Omental fat pad (tissue), 4 donors: ENCODE data around the gene KPNB1. TPM values are rescaled to one million over a fixed set of nuclear protein-coding genes. Genes with fewer than 3 reads are reported as not detected.

Experiments used
- ATAC-seq: fragments of 150-250 bp; one replicate; pipeline ENCODE4 v1.9.1; 2016; ENCODE audit warnings: mild to moderate bottlenecking, moderate library complexity; ENCODE audit not compliant: low FRiP score
- DNase-seq: peaks from one replicate; pipeline ENCODE4 v3.0.0-alpha.2; 2019; ENCODE audit warnings: low spot score
- total RNA-seq, 4 donors: library from RNA; depleted of rRNA; stranded (reverse); fragments of >200 nt; gene quantifications; one replicate each; pipeline ENCODE4 v1.1.0, GENCODE V29; 2016
- TF ChIP-seq, protein P1 (sequence below), 3 donors: fragments of 450-650 bp; IDR thresholded peaks; one replicate each; pipeline ENCODE4 v1.5.1; 2016 to 2017; ENCODE audit warnings: antibody characterized with exemption in 3 of 3, mild to moderate bottlenecking in 3 of 3, moderate library complexity in 2 of 3

The KPNB1 gene
- total RNA-seq, 4 donors from 2014 or later, result 193 to 335 (median 207) TPM

DNA sequence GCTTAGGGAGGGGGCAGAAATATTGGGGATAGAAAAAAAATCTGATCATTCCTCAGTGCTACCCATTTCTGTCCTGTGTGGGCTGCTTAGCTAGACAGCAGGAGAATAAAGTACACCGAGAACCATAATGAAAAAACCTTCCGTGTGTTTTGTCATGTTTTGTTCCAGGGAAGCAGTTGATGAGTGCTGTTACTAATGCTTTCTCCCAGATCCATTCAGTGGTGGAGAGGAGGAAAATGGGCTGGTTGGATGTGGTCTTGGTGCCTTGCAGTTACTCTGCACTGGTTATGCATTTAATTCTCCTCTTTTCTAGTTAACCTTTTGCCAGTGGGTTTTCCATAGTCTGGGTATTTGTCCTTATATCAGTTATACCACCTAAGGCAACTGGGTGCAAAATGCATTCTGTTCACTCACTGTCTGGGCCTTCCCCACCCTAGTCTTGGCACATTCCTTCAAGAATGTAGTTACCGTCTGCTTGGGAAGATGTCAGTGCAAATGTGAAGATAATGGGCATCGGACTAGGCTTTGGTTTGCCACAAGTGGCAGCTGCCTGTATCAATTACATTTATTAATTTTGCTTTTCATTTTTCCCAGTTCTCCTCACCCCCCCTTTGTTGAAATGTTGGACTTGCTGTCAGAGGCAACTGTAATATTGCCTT is 34.9 kb downstream of the KPNB1 start:
- no peak for DNase-seq
- TF ChIP-seq, protein P1, sequence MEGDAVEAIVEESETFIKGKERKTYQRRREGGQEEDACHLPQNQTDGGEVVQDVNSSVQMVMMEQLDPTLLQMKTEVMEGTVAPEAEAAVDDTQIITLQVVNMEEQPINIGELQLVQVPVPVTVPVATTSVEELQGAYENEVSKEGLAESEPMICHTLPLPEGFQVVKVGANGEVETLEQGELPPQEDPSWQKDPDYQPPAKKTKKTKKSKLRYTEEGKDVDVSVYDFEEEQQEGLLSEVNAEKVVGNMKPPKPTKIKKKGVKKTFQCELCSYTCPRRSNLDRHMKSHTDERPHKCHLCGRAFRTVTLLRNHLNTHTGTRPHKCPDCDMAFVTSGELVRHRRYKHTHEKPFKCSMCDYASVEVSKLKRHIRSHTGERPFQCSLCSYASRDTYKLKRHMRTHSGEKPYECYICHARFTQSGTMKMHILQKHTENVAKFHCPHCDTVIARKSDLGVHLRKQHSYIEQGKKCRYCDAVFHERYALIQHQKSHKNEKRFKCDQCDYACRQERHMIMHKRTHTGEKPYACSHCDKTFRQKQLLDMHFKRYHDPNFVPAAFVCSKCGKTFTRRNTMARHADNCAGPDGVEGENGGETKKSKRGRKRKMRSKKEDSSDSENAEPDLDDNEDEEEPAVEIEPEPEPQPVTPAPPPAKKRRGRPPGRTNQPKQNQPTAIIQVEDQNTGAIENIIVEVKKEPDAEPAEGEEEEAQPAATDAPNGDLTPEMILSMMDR (IDR thresholded peaks at IDR 0.05), result no peak
- ATAC-seq, result no peak

DNA sequence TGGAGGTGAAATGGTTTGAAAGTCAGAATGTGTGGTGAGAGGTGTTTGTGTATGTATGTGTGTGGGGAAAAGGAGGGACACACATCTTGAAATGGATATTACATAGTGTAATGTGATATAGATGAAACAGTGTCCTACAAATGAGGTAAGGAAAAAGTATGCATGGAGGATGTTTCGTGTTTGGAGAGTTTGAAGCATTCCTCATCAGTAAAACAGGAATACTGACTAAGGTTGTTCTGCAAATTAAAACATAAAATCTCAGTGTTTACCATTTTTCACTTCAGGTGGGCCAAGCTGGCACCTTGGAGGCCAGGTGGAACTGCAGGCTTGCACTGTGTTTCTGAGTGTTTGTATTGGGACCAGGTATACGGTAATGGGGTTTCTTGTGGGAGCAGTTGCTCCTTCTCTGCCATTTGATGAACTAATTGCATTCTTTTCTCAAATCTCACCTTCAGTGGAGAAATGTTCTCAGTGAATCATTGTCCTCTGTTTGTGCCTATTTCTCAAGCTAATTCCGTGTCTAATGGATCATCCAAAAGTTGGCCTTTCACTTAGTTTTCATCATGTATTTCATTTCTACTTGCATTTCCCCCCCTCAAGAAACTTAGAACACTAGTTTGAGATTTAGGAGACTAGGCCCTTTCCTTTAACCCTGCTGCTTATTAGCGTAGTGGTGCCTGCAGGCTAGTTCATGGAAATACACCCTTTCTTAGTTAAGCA is 36.0 kb downstream of the KPNB1 start:
- DNase-seq (no peak), ATAC-seq (no peak)
- TF ChIP-seq, protein P1 (IDR thresholded peaks at IDR 0.05), result no peak

DNA sequence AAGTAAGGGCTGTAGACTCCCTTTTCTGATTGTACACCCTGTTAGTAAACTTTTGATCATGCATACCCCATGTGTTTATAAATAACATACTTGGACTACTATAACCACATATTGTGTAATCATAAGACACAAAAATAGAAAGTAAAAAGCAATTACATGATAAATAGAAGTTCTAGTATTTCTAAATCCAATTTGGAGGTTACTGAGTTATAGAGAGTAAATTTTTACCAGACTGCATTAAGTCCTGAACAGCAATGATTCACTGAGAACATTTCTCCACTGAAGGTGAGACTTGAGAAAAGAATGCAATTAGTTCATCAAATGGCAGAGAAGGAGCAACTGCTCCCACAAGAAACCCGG is 36.5 kb downstream of the KPNB1 start:
- no peak for DNase-seq
- peak; percentile 48 for ATAC-seq
- TF ChIP-seq, protein P1 (IDR thresholded peaks at IDR 0.05), result no peak

DNA sequence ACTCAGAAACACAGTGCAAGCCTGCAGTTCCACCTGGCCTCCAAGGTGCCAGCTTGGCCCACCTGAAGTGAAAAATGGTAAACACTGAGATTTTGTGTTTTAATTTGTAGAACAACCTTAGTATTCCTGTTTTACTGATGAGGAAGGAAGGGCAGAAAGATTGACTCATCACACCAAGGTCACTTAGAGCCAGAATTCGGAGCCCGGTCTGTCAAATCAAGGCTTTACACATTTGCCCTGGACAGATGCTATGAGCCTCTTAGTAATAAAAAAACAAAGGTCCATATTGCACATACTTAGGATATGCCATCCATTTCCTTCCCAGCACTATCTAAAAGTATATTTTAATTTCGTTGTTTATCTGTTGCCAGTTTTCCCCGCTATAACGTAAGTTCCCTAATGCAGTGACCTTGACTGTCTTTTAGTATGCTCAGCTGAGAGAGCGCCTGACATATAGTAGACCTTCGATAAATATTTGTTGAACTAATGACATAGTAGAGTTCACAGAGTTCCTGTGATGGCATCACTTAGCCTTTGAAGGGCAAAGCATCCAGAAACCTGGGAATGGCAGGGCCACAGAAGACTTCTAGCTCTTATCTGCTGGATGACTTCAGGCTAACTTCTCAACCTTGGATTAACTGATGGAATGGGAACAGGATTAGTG is 37.1 kb downstream of the KPNB1 start:
- ATAC-seq (peak; percentile 30), DNase-seq (no peak)
- TF ChIP-seq, protein P1 (IDR thresholded peaks at IDR 0.05), result no peak

DNA sequence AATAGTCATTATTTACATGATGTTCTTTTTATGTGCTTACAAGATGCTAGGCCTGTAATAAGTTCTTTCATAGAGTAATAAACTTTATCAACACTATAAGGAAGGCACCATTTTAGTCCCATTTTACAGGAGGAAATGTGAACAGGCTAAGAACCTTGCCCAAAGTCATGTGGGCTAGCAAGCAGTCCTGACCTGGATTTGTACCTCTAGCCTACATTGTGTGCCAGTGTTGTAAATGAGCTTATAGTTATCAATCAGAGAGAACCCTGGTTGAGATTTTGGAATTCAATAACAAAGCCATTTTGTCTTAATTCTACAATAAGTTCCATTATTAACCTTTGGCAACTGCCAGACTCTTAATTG is 37.6 kb downstream of the KPNB1 start:
- no peak for DNase-seq
- TF ChIP-seq, protein P1 (IDR thresholded peaks at IDR 0.05), result no peak
- no peak for ATAC-seq

DNA sequence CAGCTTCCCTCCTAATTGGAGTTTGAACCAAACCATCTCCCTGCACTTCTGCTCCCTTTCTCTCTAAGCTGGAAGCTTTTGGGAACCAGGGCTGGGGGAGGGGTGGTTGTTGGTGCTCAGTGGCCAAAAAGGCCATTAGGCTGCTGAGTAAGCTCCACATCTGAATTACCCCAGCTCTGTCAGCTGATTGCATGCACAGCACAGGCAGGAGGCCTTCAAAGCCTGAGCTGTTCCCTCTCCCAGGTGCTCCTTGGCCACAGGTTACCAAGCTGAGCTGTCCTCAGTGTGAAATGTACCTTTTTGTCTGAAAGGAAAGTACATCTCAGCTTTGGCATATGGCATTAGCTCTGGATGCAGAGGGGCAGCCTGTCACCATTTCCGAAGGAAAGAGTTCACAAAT is 38.0 kb downstream of the KPNB1 start:
- DNase-seq, result no peak
- no peak for ATAC-seq
- TF ChIP-seq, protein P1 (IDR thresholded peaks at IDR 0.05), result no peak
